Keratinocyte (primary cell): Measurements from ENCODE around the gene GLIPR1L2. TPM values are rescaled to one million over a fixed set of nuclear protein-coding genes. Genes with fewer than 3 reads are reported as not detected.

ENCODE experiments used
- DNase-seq: peaks from one replicate; pipeline ENCODE4 v3.0.0-alpha.2; 2011; ENCODE audit warnings: low read depth, missing footprints, low spot score
- FAIRE-seq: peaks from 2 replicates; lab custom pipeline; 2011; peaks lifted over from hg19 to GRCh38; lab: Jason Lieb, UNC
- H2AFZ ChIP-seq: 2 replicates; pipeline ENCODE4 v1.6.0; 2012; ENCODE audit warnings: low read length, control low read depth, inconsistent platforms; ENCODE audit not compliant: control insufficient read depth
- H3K27ac ChIP-seq: 2 replicates; pipeline ENCODE4 v1.5.1; 2011; ENCODE audit warnings: low read length; ENCODE audit not compliant: control insufficient read depth, insufficient read depth
- H3K27me3 ChIP-seq: 3 replicates; pipeline ENCODE4 v1.6.0; 2011; ENCODE audit warnings: low read length; ENCODE audit not compliant: control insufficient read depth, insufficient read depth; ENCODE audit errors: extremely low read depth
- H3K36me3 ChIP-seq, 2 experiments: 2 replicates in 1 of 2; 3 replicates in 1 of 2; pipeline ENCODE4 v1.5.1; 2011; ENCODE audit warnings: low read length in 2 of 2, mild to moderate bottlenecking in 1 of 2; ENCODE audit not compliant: control insufficient read depth in 2 of 2, insufficient read depth in 2 of 2; ENCODE audit errors: extremely low read depth in 1 of 2
- H3K4me1 ChIP-seq: 3 replicates; pipeline ENCODE4 v1.5.1; 2011; ENCODE audit warnings: low read length; ENCODE audit not compliant: control insufficient read depth, insufficient read depth; ENCODE audit errors: extremely low read depth
- H3K4me2 ChIP-seq: 3 replicates; pipeline ENCODE4 v1.6.0; 2011; ENCODE audit warnings: low read depth, low read length; ENCODE audit not compliant: control insufficient read depth, insufficient read depth; ENCODE audit errors: extremely low read depth
- H3K4me3 ChIP-seq, 3 experiments: fragments of 200-600 bp in 1 of 3; sonication (generic) in 1 of 3; 2 replicates in 2 of 3; 3 replicates in 1 of 3; pipeline ENCODE4 v1.5.1; 2011 to 2016; ENCODE audit warnings: low read length in 3 of 3, mild to moderate bottlenecking in 3 of 3, control low read depth in 2 of 3, inconsistent platforms in 1 of 3, low read depth in 1 of 3, mixed read lengths in 1 of 3, mixed run types in 1 of 3, moderate library complexity in 1 of 3; ENCODE audit not compliant: control insufficient read depth in 2 of 3, insufficient read depth in 2 of 3; ENCODE audit errors: extremely low read depth in 1 of 3
- H3K79me2 ChIP-seq: 2 replicates; pipeline ENCODE4 v1.6.0; 2012; ENCODE audit warnings: low read length; ENCODE audit not compliant: control insufficient read depth, insufficient read depth
- H3K9ac ChIP-seq: 3 replicates; pipeline ENCODE4 v1.6.0; 2011; ENCODE audit warnings: low read length; ENCODE audit not compliant: control insufficient read depth, insufficient read depth; ENCODE audit errors: extremely low read depth
- H3K9me1 ChIP-seq: 3 replicates; pipeline ENCODE4 v1.6.0; 2011; ENCODE audit warnings: low read length; ENCODE audit not compliant: control insufficient read depth, insufficient read depth; ENCODE audit errors: extremely low read depth
- H3K9me3 ChIP-seq: 2 replicates; pipeline ENCODE4 v1.5.1; 2012; ENCODE audit warnings: low read depth, low read length; ENCODE audit not compliant: control insufficient read depth
- H4K20me1 ChIP-seq: 3 replicates; pipeline ENCODE4 v1.6.0; 2011; ENCODE audit warnings: low read length; ENCODE audit not compliant: control insufficient read depth, insufficient read depth; ENCODE audit errors: extremely low read depth
- CTCF ChIP-seq, 3 experiments: IDR thresholded peaks in 1 of 3; conservative IDR thresholded peaks in 1 of 3; optimal IDR thresholded peaks in 1 of 3; 2 replicates in 2 of 3; 3 replicates in 1 of 3; pipeline versions ENCODE3 to v1.5.1; 2011; ENCODE audit warnings: low read length in 3 of 3, mild to moderate bottlenecking in 3 of 3, moderate library complexity in 2 of 3, control low read depth in 1 of 3, inconsistent platforms in 1 of 3; ENCODE audit not compliant: insufficient read depth in 2 of 3; ENCODE audit errors: extremely low read depth in 1 of 3
- EZH2 ChIP-seq: IDR thresholded peaks from one replicate; pipeline ENCODE4 v1.6.1; 2012; ENCODE audit warnings: inconsistent platforms, mild to moderate bottlenecking, low read length, moderate library complexity
- dilution Hi-C: fragments of 300-500 bp; cut with MboI; formaldehyde crosslinking; loops from one replicate; pipeline ENCODE4 v1.7.0; 2020; ENCODE audit warnings: low sequenced_read_pairs; ENCODE audit not compliant: extremely low pct_ligation_motif_present
- polyA plus RNA-seq, 5 experiments: library from polyadenylated mRNA; depleted of rRNA in 3 of 5; stranded (reverse) in 3 of 5; stranded (forward) in 1 of 5; unstranded in 1 of 5; fragments of >200 nt; gene quantifications; 1 replicate in 1 of 5; 2 replicates in 3 of 5; 3 replicates in 1 of 5; pipeline versions ENCODE4 v1.2.1 to v1.2.3, GENCODE V29; 2011 to 2012; ENCODE audit warnings: missing spikeins in 2 of 5, low read depth in 1 of 5, low replicate concordance in 1 of 5

The GLIPR1L2 gene
- polyA plus RNA-seq, 1 donor (not counting 4 experiments of a cell fraction or from before 2014, with no cell fraction given) = 0.41 TPM

GRCh38 chr12:75407683-75408082 lies 16.8 kb downstream of the GLIPR1L2 start:
- Histone ChIP-seq H3K9ac (no peak overlapping the region), H3K79me2 (no peaks in the 10 kb centered on the region), H3K9me1 (no peaks in the 10 kb centered on the region), H3K9me3 (no peaks in the 10 kb centered on the region), H3K36me3 (no peaks in the 10 kb centered on the region), H3K4me2 (no peak overlapping the region), H3K27ac (no peak overlapping the region), H3K27me3 (no peaks in the 10 kb centered on the region), H4K20me1 (no peaks in the 10 kb centered on the region), H3K4me3 (no peak overlapping the region), H3K4me1 (no peaks in the 10 kb centered on the region), H2AFZ (no peak overlapping the region)
- FAIRE-seq (no peak), DNase-seq (no peak)
- TF ChIP-seq EZH2 (no peak), CTCF (optimal IDR thresholded peaks at IDR 0.05 in 1 of 3, IDR thresholded peaks at IDR 0.05 in 1 of 3, conservative IDR thresholded peaks at IDR 0.05 in 1 of 3; ENCODE audit: extremely low read depth in 1 of 3, insufficient read depth in 2 of 3, low read length in 3 of 3) (no peak)
- dilution Hi-C loops = no loop called here

- H3K27me3 ChIP-seq = no peaks in the 10 kb centered on the region
- H3K4me2 ChIP-seq = no peak overlapping the region
- no peaks in the 10 kb centered on the region for H3K79me2 ChIP-seq
- H3K4me3 ChIP-seq = no peak overlapping the region
- H3K36me3 ChIP-seq = no peaks in the 10 kb centered on the region
- H3K9me1 ChIP-seq = no peaks in the 10 kb centered on the region
- H4K20me1 ChIP-seq = no peaks in the 10 kb centered on the region
- no peak overlapping the region for H3K27ac ChIP-seq
- dilution Hi-C loops = no loop called here
- no peaks in the 10 kb centered on the region for H3K4me1 ChIP-seq
- DNase-seq (no peak), FAIRE-seq (no peak)
- H2AFZ ChIP-seq = no peak overlapping the region
- TF ChIP-seq EZH2 (no peak), CTCF (optimal IDR thresholded peaks at IDR 0.05 in 1 of 3, IDR thresholded peaks at IDR 0.05 in 1 of 3, conservative IDR thresholded peaks at IDR 0.05 in 1 of 3; ENCODE audit: extremely low read depth in 1 of 3, insufficient read depth in 2 of 3, low read length in 3 of 3) (no peak)
- H3K9me3 ChIP-seq = no peaks in the 10 kb centered on the region
- H3K9ac ChIP-seq = no peak overlapping the region
Observed at GRCh38 chr12:75409830-75410229, 18.9 kb downstream of the GLIPR1L2 start.
